ENCODE measurements around the gene CYP2R1.

Gene CYP2R1

DNA sequence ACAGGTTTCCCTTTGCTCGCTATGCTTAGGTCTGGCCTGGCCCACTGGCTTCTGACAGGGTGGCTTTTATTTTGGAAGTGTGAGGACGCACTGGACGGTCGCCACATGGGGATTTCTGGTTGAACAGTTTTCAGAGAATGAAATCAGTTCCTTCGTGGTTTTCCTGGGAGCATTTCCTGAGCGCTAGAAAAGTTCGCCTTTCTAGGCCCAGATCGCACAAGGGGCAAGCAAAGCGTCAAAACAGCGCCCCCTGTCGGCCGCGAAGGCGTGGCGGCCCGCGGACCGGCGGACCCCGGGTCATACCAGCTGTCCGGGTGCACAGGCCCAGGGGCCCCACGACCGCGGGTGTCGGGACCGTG is 12.7 kb upstream of the CYP2R1 start:
- TF ChIP-seq YY1 (IDR thresholded peaks at IDR 0.05; ENCODE audit: low read depth), result no peak
- TF ChIP-seq TCF12 (IDR thresholded peaks at IDR 0.05; ENCODE audit: low read depth), result no peak
- TF ChIP-seq TEAD4 (IDR thresholded peaks at IDR 0.05), result no peak
- no peak for TF ChIP-seq CREB1 (IDR thresholded peaks at IDR 0.05; ENCODE audit: low read depth)
- no peak for TF ChIP-seq CEBPB (IDR thresholded peaks at IDR 0.05)
- no peak for TF ChIP-seq EGR1 (IDR thresholded peaks at IDR 0.05)
- no peak for TF ChIP-seq NFIC (IDR thresholded peaks at IDR 0.05)
- TF ChIP-seq, protein P1, sequence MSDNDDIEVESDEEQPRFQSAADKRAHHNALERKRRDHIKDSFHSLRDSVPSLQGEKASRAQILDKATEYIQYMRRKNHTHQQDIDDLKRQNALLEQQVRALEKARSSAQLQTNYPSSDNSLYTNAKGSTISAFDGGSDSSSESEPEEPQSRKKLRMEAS (IDR thresholded peaks at IDR 0.05), result no peak
- TF ChIP-seq RAD21 (IDR thresholded peaks at IDR 0.05; ENCODE audit: low read depth), result no peak
- TF ChIP-seq FOXM1 (IDR thresholded peaks at IDR 0.05; ENCODE audit: borderline replicate concordance, low read depth), result no peak
- no peak for TF ChIP-seq EP300 (IDR thresholded peaks at IDR 0.05; ENCODE audit: borderline replicate concordance)
- TF ChIP-seq, protein P2, sequence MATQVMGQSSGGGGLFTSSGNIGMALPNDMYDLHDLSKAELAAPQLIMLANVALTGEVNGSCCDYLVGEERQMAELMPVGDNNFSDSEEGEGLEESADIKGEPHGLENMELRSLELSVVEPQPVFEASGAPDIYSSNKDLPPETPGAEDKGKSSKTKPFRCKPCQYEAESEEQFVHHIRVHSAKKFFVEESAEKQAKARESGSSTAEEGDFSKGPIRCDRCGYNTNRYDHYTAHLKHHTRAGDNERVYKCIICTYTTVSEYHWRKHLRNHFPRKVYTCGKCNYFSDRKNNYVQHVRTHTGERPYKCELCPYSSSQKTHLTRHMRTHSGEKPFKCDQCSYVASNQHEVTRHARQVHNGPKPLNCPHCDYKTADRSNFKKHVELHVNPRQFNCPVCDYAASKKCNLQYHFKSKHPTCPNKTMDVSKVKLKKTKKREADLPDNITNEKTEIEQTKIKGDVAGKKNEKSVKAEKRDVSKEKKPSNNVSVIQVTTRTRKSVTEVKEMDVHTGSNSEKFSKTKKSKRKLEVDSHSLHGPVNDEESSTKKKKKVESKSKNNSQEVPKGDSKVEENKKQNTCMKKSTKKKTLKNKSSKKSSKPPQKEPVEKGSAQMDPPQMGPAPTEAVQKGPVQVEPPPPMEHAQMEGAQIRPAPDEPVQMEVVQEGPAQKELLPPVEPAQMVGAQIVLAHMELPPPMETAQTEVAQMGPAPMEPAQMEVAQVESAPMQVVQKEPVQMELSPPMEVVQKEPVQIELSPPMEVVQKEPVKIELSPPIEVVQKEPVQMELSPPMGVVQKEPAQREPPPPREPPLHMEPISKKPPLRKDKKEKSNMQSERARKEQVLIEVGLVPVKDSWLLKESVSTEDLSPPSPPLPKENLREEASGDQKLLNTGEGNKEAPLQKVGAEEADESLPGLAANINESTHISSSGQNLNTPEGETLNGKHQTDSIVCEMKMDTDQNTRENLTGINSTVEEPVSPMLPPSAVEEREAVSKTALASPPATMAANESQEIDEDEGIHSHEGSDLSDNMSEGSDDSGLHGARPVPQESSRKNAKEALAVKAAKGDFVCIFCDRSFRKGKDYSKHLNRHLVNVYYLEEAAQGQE (IDR thresholded peaks at IDR 0.05; ENCODE audit: low read depth), result no peak
- TF ChIP-seq, protein P3, sequence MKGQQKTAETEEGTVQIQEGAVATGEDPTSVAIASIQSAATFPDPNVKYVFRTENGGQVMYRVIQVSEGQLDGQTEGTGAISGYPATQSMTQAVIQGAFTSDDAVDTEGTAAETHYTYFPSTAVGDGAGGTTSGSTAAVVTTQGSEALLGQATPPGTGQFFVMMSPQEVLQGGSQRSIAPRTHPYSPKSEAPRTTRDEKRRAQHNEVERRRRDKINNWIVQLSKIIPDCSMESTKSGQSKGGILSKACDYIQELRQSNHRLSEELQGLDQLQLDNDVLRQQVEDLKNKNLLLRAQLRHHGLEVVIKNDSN (IDR thresholded peaks at IDR 0.05), result no peak
- no peak for TF ChIP-seq ZBTB7A (IDR thresholded peaks at IDR 0.05; ENCODE audit: low read depth)
- no peak for TF ChIP-seq TAF1 (IDR thresholded peaks at IDR 0.05; ENCODE audit: low read depth)

DNA sequence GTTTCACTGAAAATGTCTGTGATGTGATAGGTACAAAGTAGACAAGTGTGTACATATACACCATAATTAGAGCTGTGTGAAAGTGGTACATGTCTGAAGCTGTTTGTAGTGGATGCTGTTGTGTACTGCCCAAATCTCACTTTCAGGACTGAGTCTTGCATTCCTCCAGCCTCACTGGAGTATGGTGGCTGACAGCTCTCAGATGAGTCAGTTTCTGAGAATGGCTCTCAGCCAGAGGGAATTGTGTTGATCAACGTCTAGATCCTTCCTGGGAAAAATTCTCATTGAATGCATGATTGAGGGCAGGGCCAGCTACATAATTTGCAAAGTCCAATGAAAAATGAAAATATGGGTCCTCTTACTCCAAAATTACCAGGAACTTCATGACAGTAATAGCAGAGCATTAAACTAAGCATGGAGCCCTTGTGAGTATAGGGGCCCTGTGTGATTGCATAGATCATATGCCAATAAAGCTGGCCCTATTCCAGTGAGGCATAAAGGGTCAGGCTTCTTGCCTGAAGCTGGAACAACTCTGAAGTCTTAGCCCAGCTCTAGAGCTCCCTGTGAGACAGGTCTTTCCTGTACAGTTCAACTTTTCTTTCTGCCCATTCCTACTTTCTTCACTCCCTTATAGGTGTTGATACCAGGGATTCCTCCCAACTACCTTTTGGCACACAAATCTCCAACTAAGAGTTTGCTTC is 10.8 kb upstream of the CYP2R1 start:
- TF ChIP-seq, protein P1 (IDR thresholded peaks at IDR 0.05), result no peak
- no peak for TF ChIP-seq TCF12 (IDR thresholded peaks at IDR 0.05; ENCODE audit: low read depth)
- no peak for TF ChIP-seq RAD21 (IDR thresholded peaks at IDR 0.05; ENCODE audit: low read depth)
- no peak for TF ChIP-seq NFIC (IDR thresholded peaks at IDR 0.05)
- TF ChIP-seq, protein P3 (IDR thresholded peaks at IDR 0.05), result no peak
- no peak for TF ChIP-seq FOXM1 (IDR thresholded peaks at IDR 0.05; ENCODE audit: borderline replicate concordance, low read depth)
- no peak for TF ChIP-seq TAF1 (IDR thresholded peaks at IDR 0.05; ENCODE audit: low read depth)
- TF ChIP-seq EP300 (IDR thresholded peaks at IDR 0.05; ENCODE audit: borderline replicate concordance), result no peak
- no peak for TF ChIP-seq YY1 (IDR thresholded peaks at IDR 0.05; ENCODE audit: low read depth)
- TF ChIP-seq ZBTB7A (IDR thresholded peaks at IDR 0.05; ENCODE audit: low read depth), result no peak
- TF ChIP-seq CEBPB (IDR thresholded peaks at IDR 0.05), result no peak
- TF ChIP-seq, protein P2 (IDR thresholded peaks at IDR 0.05; ENCODE audit: low read depth), result no peak

DNA sequence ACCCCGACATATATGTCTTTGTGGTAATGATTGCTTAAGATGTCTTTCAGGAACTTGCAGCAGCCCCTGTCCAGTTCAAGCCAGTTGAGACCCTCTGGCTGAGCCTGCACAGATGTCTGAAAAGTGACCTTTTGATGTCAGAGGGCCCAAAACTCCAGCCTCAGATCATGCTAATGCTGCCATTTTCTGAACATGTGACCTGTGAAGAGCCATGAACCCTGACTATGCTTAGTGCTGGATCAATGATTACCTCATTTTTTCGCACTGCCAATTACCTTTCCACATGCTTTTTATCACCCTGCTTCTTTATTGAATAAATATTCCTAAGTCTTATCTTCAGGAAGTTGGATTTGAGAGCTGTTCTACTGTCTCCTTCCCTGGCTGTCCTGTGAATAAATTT is 6.9 kb upstream of the CYP2R1 start:
- TF ChIP-seq TAF1 (IDR thresholded peaks at IDR 0.05; ENCODE audit: low read depth) (no peak), FOXM1 (IDR thresholded peaks at IDR 0.05; ENCODE audit: borderline replicate concordance, low read depth) (no peak)

DNA sequence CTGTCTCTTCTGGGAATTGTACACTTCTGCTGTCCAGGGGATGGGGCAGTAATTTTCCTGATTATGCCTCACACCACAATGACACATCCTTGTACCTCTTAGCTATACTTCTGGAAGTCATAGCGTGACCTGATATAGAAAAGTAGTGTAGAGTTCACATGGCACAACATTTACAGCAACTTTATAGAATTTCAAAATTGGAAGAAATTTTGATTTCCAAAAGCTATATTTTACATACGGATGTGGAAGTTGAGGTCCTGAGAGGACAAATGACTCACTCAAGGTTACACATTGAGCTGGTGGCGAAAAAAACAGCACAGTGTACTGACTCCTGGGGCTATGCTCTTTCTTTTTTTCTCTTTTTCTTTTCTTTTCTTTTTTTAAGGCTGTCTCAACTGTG is 6.3 kb upstream of the CYP2R1 start:
- TF ChIP-seq ZBTB7A (IDR thresholded peaks at IDR 0.05; ENCODE audit: low read depth), result no peak
- no peak for TF ChIP-seq TAF1 (IDR thresholded peaks at IDR 0.05; ENCODE audit: low read depth)
- TF ChIP-seq CEBPB (IDR thresholded peaks at IDR 0.05), result no peak
- TF ChIP-seq, protein P2 (IDR thresholded peaks at IDR 0.05; ENCODE audit: low read depth), result no peak
- no peak for TF ChIP-seq NFIC (IDR thresholded peaks at IDR 0.05)
- no peak for TF ChIP-seq CREB1 (IDR thresholded peaks at IDR 0.05; ENCODE audit: low read depth)
- TF ChIP-seq RAD21 (IDR thresholded peaks at IDR 0.05; ENCODE audit: low read depth), result no peak
- TF ChIP-seq EP300 (IDR thresholded peaks at IDR 0.05; ENCODE audit: borderline replicate concordance), result no peak
- no peak for TF ChIP-seq FOXM1 (IDR thresholded peaks at IDR 0.05; ENCODE audit: borderline replicate concordance, low read depth)
- TF ChIP-seq TCF12 (IDR thresholded peaks at IDR 0.05; ENCODE audit: low read depth), result no peak
- TF ChIP-seq, protein P1 (IDR thresholded peaks at IDR 0.05), result no peak
- TF ChIP-seq, protein P3 (IDR thresholded peaks at IDR 0.05), result no peak
- no peak for TF ChIP-seq TEAD4 (IDR thresholded peaks at IDR 0.05)
- no peak for TF ChIP-seq EGR1 (IDR thresholded peaks at IDR 0.05)
- no peak for TF ChIP-seq YY1 (IDR thresholded peaks at IDR 0.05; ENCODE audit: low read depth)

Measured in Ishikawa (cell line).